Measurements from ENCODE around the gene PIERCE2. TPM values are rescaled to one million over a fixed set of nuclear protein-coding genes. Genes with fewer than 3 reads are reported as not detected.

Gene PIERCE2
- total and polyA plus RNA-seq, 2 of the 13 experiments (the other 11 are each of a cell fraction or from before 2014, with no cell fraction given): 0.09 TPM; not detected in 1

DNA sequence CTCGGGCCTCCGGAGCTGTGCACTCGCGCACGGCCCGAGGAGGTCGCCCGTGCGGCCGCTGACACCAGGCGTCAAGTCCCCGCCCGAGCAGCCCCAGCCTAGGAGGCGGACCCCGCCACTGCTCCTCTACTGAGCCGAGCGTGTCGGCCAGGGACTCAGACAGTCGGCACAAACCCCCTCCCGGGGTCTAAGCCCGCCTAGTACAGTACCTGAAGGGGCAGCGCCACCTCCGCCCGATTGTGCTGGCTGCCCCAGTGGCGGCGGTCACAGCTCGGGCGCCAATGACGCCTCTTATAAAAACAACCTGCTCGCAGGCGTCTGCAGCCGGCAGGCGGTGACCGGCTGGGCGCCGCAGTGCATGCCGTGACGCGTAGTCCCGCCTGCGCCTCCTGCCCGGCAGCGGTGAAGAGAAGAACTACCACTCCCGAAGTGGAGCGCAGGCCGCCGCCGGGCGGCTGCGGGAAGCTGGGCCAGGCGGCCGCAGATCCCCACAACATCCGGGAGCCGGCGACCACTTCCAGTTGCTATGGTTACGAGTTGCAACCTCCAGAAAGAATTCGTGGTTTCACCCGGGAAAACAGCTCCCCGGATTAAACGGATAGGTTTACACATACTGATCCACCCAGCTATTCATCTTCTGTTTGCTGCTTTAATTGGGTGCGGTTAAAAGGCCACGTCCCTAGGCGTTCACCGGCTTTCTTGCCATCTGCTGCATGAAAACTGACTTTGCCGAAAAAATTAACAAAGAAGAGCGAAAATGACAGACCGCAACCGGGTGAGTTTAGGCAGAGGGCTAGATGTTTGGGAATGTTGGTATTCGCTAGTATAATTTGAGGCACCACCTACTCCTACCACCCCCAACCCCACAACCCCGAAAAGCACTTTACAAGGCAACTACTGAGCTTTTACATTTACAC is at the start of gene PIERCE2, which contains the start of gene CCPG1 (continued):
- TF ChIP-seq, protein P1, sequence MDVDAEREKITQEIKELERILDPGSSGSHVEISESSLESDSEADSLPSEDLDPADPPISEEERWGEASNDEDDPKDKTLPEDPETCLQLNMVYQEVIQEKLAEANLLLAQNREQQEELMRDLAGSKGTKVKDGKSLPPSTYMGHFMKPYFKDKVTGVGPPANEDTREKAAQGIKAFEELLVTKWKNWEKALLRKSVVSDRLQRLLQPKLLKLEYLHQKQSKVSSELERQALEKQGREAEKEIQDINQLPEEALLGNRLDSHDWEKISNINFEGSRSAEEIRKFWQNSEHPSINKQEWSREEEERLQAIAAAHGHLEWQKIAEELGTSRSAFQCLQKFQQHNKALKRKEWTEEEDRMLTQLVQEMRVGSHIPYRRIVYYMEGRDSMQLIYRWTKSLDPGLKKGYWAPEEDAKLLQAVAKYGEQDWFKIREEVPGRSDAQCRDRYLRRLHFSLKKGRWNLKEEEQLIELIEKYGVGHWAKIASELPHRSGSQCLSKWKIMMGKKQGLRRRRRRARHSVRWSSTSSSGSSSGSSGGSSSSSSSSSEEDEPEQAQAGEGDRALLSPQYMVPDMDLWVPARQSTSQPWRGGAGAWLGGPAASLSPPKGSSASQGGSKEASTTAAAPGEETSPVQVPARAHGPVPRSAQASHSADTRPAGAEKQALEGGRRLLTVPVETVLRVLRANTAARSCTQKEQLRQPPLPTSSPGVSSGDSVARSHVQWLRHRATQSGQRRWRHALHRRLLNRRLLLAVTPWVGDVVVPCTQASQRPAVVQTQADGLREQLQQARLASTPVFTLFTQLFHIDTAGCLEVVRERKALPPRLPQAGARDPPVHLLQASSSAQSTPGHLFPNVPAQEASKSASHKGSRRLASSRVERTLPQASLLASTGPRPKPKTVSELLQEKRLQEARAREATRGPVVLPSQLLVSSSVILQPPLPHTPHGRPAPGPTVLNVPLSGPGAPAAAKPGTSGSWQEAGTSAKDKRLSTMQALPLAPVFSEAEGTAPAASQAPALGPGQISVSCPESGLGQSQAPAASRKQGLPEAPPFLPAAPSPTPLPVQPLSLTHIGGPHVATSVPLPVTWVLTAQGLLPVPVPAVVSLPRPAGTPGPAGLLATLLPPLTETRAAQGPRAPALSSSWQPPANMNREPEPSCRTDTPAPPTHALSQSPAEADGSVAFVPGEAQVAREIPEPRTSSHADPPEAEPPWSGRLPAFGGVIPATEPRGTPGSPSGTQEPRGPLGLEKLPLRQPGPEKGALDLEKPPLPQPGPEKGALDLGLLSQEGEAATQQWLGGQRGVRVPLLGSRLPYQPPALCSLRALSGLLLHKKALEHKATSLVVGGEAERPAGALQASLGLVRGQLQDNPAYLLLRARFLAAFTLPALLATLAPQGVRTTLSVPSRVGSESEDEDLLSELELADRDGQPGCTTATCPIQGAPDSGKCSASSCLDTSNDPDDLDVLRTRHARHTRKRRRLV (CRISPR knock-in tag; IDR thresholded peaks at IDR 0.05): peak; percentile 90
- TF ChIP-seq POLR2AphosphoS2 (IDR thresholded peaks at IDR 0.05; ENCODE audit: low read depth, low read length) (no peak), SP140L (CRISPR knock-in tag; IDR thresholded peaks at IDR 0.05; ENCODE audit: borderline replicate concordance) (no peak; the same call in 1 of the 2 replicates), MBD4 (IDR thresholded peaks at IDR 0.05; ENCODE audit: borderline replicate concordance, low read length) (no peak), ZNF615 (CRISPR knock-in tag; IDR thresholded peaks at IDR 0.05; ENCODE audit: borderline replicate concordance) (0 out of 2 replicates have a peak, but pooled peaks have one; percentile 22), MAFK (conservative IDR thresholded peaks at IDR 0.05 in 1 of 2, IDR thresholded peaks at IDR 0.05 in 1 of 2; ENCODE audit: low read length in 2 of 2) (no peak), ZNF44 (CRISPR knock-in tag; IDR thresholded peaks at IDR 0.05) (peak; percentile 14; the same call in 1 of the 2 replicates), RAD51 (IDR thresholded peaks at IDR 0.05; ENCODE audit: borderline replicate concordance) (no peak), ZNF362 (CRISPR knock-in tag; IDR thresholded peaks at IDR 0.05; ENCODE audit: borderline replicate concordance) (peak; percentile 49; the same call in 1 of the 2 replicates), ZFP37 (CRISPR knock-in tag; IDR thresholded peaks at IDR 0.05; ENCODE audit: borderline replicate concordance) (0 out of 2 replicates have a peak, but pooled peaks have one; percentile 30), NFE2 (CRISPR knock-in tag; IDR thresholded peaks at IDR 0.05) (no peak), KLF16 (CRISPR knock-in tag; IDR thresholded peaks at IDR 0.05) (peak in 1 of 2 experiments; percentile 70; a peak in 1 of 4 replicates), KLF11 (CRISPR knock-in tag; IDR thresholded peaks at IDR 0.05) (peak; percentile 79; the same call in 1 of the 2 replicates), TFAP4 (IDR thresholded peaks at IDR 0.05; ENCODE audit: borderline replicate concordance, low read depth) (peak; percentile 82; the same call in 1 of the 2 replicates), HDAC6 (IDR thresholded peaks at IDR 0.05; ENCODE audit: low read depth, low read length) (no peak), ZNF589 (CRISPR knock-in tag; conservative IDR thresholded peaks at IDR 0.05) (no peak), ZNF383 (CRISPR knock-in tag; IDR thresholded peaks at IDR 0.05; ENCODE audit: borderline replicate concordance) (no peak), ZNF337 (CRISPR knock-in tag; IDR thresholded peaks at IDR 0.05; ENCODE audit: borderline replicate concordance, low read depth) (no peak), ZNF33B (CRISPR knock-in tag; IDR thresholded peaks at IDR 0.05) (peak; percentile 93)

All from HepG2 (cell line).